Caco-2 (cell line): Measurements from ENCODE around the gene RAD51B. TPM values are rescaled to one million over a fixed set of nuclear protein-coding genes. Genes with fewer than 3 reads are reported as not detected.
A peak's percentile ranks its signal among the peaks of the same experiment; 100 is the strongest.

Experiments used
- BruUV-seq: library from RNA; stranded (reverse); fragments of 400-500 nt; replicated peaks from 2 replicates; lab custom pipeline; 2021; lab: Mats Ljungman, UMichigan
- CTCF ChIA-PET: fragments of 300-600 bp; sonication (Branson Sonifier 250); formaldehyde crosslinking; loops from one replicate; lab custom pipeline; 2022; ENCODE audit warnings: antibody characterized with exemption; lab: Charles Lee
- POLR2A ChIA-PET: fragments of 300-600 bp; sonication (Branson Sonifier 250); formaldehyde crosslinking; loops from one replicate; lab custom pipeline; 2022; ENCODE audit warnings: antibody characterized with exemption; lab: Charles Lee
- DNase-seq, 2 experiments: peaks; one replicate each; pipeline versions ENCODE4 v3.0.0 to v3.0.0-alpha.2; 2020 to 2022
- H3K27me3 ChIP-seq: replicated peaks from 2 replicates; pipeline ENCODE4 v1.6.0; 2011; ENCODE audit warnings: low read length; ENCODE audit not compliant: control insufficient read depth, insufficient read depth
- H3K36me3 ChIP-seq: 2 replicates; pipeline ENCODE4 v1.5.1; 2011; ENCODE audit warnings: low read length; ENCODE audit not compliant: control insufficient read depth, insufficient read depth
- H3K4me1 ChIP-seq: fragments of 250-450 bp; sonication (Bioruptor Pico); 2 replicates; pipeline ENCODE4 v1.5.1; 2020; ENCODE audit warnings: mild to moderate bottlenecking
- H3K4me3 ChIP-seq: 2 replicates; pipeline ENCODE4 v1.5.1; 2011; ENCODE audit warnings: low read depth, mild to moderate bottlenecking, control low read depth, low read length
- H3K9me3 ChIP-seq: fragments of 250-450 bp; sonication (Bioruptor Pico); 2 replicates; pipeline ENCODE4 v1.5.1; 2020; ENCODE audit warnings: mild to moderate bottlenecking, moderate library complexity
- H3K27ac Mint-ChIP-seq: one replicate; pipeline ENCODE4 v1.8.0; 2022; ENCODE audit warnings: mixed read lengths; ENCODE audit not compliant: unreplicated experiment
- H3K27me3 Mint-ChIP-seq: one replicate; pipeline ENCODE4 v1.8.0; 2022; ENCODE audit warnings: mixed read lengths; ENCODE audit not compliant: insufficient read depth, unreplicated experiment
- H3K36me3 Mint-ChIP-seq: one replicate; pipeline ENCODE4 v1.8.0; 2022; ENCODE audit warnings: mild to moderate bottlenecking, mixed read lengths; ENCODE audit not compliant: insufficient read depth, unreplicated experiment
- H3K4me1 Mint-ChIP-seq: one replicate; pipeline ENCODE4 v1.8.0; 2022; ENCODE audit warnings: low read depth, mixed read lengths; ENCODE audit not compliant: unreplicated experiment
- H3K4me3 Mint-ChIP-seq: one replicate; pipeline ENCODE4 v1.8.0; 2022; ENCODE audit warnings: mild to moderate bottlenecking, moderate library complexity, mixed read lengths; ENCODE audit not compliant: unreplicated experiment
- H3K9me3 Mint-ChIP-seq: one replicate; pipeline ENCODE4 v1.8.0; 2022; ENCODE audit warnings: mixed read lengths; ENCODE audit not compliant: unreplicated experiment
- intact Hi-C: fragments of 100-400 bp; cut with micrococcal nuclease; formaldehyde crosslinking; loops from one replicate; pipeline ENCODE4 v1.10.0; 2022; ENCODE audit not compliant: unreplicated experiment
- total RNA-seq: library from RNA; stranded (reverse); gene quantifications from 2 replicates; pipeline ENCODE4 v1.2.3, GENCODE V29; 2022
- TF ChIP-seq, protein P1 (sequence below), 2 experiments: fragments of 200-600 bp in 1 of 2; IDR thresholded peaks; 1 replicate in 1 of 2; 2 replicates in 1 of 2; pipeline versions ENCODE4 v1.5.1 to v1.8.0; 2011 to 2022; ENCODE audit warnings: antibody characterized with exemption in 1 of 2, control low read depth in 1 of 2, inconsistent platforms in 1 of 2, low read depth in 1 of 2, low read length in 1 of 2, mild to moderate bottlenecking in 1 of 2, moderate library complexity in 1 of 2; ENCODE audit not compliant: insufficient read depth in 1 of 2, severe bottlenecking in 1 of 2, unreplicated experiment in 1 of 2

RAD51B gene
- total RNA-seq, 1 experiment from 2014 or later: 16.7 TPM

DNA sequence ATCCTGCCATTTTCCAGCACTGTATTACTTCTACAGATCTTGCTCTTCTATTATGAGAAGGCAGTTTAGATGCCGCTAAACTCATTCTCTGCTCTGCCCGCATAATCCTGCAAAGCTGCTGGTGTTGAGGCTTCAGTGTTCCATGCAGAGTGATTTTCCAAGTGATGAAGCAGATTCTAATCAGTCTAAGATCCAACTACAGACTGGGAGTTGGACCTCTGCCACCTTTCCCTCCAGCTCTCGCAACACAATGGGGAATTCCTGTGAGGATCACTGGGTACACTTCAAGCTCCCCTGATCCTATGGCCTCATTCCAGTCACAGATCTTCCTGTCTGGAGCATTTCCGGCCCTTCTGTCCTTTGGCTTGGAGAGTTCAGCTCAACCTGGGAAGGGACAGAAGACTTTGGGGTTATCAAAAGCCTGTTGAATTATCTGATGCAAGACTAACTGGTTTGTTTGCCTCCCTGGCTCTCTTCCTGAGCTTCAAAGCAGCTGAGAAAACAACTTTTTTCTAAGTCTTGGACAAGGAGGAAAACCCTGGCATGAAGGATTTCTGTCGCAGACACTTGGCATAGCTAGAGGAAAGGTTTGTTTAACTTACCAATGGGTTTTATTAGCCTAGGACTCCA, 639.4 kb downstream of the RAD51B start:
- Mint-ChIP-seq H3K27ac (peak overlapping the region; percentile 84), H3K9me3 (peaks cover 13% of the 10 kb centered on the region), H3K36me3 (no peaks in the 10 kb centered on the region), H3K4me3 (peak overlapping the region; percentile 36), H3K27me3 (no peaks in the 10 kb centered on the region), H3K4me1 (peaks cover 27% of the 10 kb centered on the region)
- TF ChIP-seq, protein P1, sequence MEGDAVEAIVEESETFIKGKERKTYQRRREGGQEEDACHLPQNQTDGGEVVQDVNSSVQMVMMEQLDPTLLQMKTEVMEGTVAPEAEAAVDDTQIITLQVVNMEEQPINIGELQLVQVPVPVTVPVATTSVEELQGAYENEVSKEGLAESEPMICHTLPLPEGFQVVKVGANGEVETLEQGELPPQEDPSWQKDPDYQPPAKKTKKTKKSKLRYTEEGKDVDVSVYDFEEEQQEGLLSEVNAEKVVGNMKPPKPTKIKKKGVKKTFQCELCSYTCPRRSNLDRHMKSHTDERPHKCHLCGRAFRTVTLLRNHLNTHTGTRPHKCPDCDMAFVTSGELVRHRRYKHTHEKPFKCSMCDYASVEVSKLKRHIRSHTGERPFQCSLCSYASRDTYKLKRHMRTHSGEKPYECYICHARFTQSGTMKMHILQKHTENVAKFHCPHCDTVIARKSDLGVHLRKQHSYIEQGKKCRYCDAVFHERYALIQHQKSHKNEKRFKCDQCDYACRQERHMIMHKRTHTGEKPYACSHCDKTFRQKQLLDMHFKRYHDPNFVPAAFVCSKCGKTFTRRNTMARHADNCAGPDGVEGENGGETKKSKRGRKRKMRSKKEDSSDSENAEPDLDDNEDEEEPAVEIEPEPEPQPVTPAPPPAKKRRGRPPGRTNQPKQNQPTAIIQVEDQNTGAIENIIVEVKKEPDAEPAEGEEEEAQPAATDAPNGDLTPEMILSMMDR (IDR thresholded peaks at IDR 0.05; ENCODE audit: insufficient read depth in 1 of 2, low read depth in 1 of 2, low read length in 1 of 2, severe bottlenecking in 1 of 2, unreplicated experiment in 1 of 2): no peak
- H3K27me3 ChIP-seq: no peaks in the 10 kb centered on the region
- 0 out of 2 replicates have a peak, but pooled peaks cover 4% of the 10 kb centered on the region for H3K9me3 ChIP-seq
- H3K4me3 ChIP-seq: no peak overlapping the region
- peak; percentile 67 to 87 for DNase-seq
- H3K36me3 ChIP-seq: no peaks in the 10 kb centered on the region
- ChIA-PET CTCF (no interaction called here), POLR2A (interaction anchor here (0.6 to 1.1 kb wide), 4 partner anchors 10 to 332 kb away, joined by 3 to 6 read pairs (median 3); no protein-coding TSS in a partner anchor)
- intact Hi-C loops: loop anchor here (1.0 kb wide), 1 partner anchor 20 kb away; no protein-coding TSS in a partner anchor
- BruUV-seq: no TSS peak
- H3K4me1 ChIP-seq: peaks cover 20% of the 10 kb centered on the region

DNA sequence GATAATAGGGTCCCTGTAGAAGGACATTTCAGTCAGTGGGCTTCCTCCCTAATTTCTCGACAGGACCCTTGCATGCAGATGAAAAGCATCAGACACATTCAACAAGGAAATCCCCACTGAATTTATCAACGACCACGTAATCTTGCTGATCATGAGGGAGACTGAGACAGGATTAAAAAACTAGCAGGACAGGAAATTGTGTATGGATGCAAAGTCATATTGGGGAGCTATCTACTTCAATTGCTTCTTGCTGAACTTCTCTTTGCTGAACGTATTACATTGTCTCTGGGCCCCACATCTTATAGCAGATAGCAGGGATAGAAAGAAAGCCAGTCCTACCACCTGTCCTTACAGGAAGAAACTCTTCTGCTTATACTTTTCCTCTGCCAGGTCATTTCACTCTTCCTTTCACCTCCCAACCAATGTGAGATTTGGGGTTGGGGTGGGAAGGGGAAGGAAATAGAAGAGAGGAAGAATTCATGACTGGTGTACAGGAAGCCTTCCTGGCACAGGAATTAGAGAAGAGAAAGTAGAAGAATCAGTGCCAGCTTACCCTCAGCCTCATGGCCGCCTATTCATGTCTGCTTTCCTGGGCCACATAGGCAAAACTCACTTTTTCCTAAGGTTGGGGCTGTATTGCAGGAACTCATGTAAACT, 640.0 kb downstream of the RAD51B start:
- POLR2A ChIA-PET: interaction anchor here (0.6 to 1.1 kb wide), 3 partner anchors 10 to 332 kb away, joined by 3 to 6 read pairs (median 3); no protein-coding TSS in a partner anchor
- Histone ChIP-seq H3K4me3 (no peak overlapping the region), H3K36me3 (no peaks in the 10 kb centered on the region), H3K27me3 (no peaks in the 10 kb centered on the region), H3K4me1 (peaks cover 25% of the 10 kb centered on the region), H3K9me3 (0 out of 2 replicates have a peak, but pooled peaks cover 4% of the 10 kb centered on the region)
- intact Hi-C loops: loop anchor here (1.0 kb wide), 1 partner anchor 20 kb away; no protein-coding TSS in a partner anchor
- H3K27me3 Mint-ChIP-seq: no peaks in the 10 kb centered on the region
- peaks cover 19% of the 10 kb centered on the region for H3K9me3 Mint-ChIP-seq
- BruUV-seq: no TSS peak
- H3K36me3 Mint-ChIP-seq: no peaks in the 10 kb centered on the region
- H3K27ac Mint-ChIP-seq: peak overlapping the region; percentile 84
- DNase-seq: no peak
- peaks cover 27% of the 10 kb centered on the region for H3K4me1 Mint-ChIP-seq
- H3K4me3 Mint-ChIP-seq: no peak overlapping the region
- TF ChIP-seq, protein P1 (IDR thresholded peaks at IDR 0.05; ENCODE audit: insufficient read depth in 1 of 2, low read depth in 1 of 2, low read length in 1 of 2, severe bottlenecking in 1 of 2, unreplicated experiment in 1 of 2): no peak
- CTCF ChIA-PET: no interaction called here

DNA sequence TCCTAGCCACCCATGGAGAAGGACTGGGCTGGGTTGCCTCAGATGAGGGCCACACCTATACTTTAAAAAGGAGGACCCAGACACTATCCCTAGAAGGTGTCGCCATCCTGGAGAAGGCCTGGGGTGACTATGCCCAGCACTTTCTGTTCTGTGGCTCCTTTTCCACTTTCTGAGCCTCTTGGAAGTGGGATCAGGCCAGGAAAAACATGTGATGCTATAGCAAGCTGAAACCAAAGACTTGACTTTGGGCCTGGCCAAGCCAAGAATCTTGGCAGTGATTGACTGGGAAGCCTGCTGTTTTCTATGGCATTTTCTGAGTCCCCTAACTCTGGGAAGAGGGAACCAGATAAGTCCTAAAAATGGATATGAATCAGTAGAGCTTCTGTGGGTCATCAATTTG, 641.0 kb downstream of the RAD51B start:
- no peak overlapping the region for H3K4me3 Mint-ChIP-seq
- ChIA-PET POLR2A (interaction anchor here (0.7 kb wide), 1 partner anchor 333 kb away, joined by 7 read pairs; no protein-coding TSS in a partner anchor), CTCF (no interaction called here)

More for the DNA sequence above, 641.0 kb downstream of the RAD51B start:
- Mint-ChIP-seq H3K9me3 (peaks cover 18% of the 10 kb centered on the region), H3K4me1 (peaks cover 34% of the 10 kb centered on the region), H3K27me3 (no peaks in the 10 kb centered on the region), H3K36me3 (no peaks in the 10 kb centered on the region), H3K27ac (no peak overlapping the region)
- Histone ChIP-seq H3K4me3 (no peak overlapping the region), H3K36me3 (no peaks in the 10 kb centered on the region), H3K27me3 (no peaks in the 10 kb centered on the region), H3K9me3 (no peaks in the 10 kb centered on the region), H3K4me1 (peaks cover 31% of the 10 kb centered on the region)
- TF ChIP-seq, protein P1 (IDR thresholded peaks at IDR 0.05; ENCODE audit: insufficient read depth in 1 of 2, low read depth in 1 of 2, low read length in 1 of 2, severe bottlenecking in 1 of 2, unreplicated experiment in 1 of 2): no peak
- DNase-seq: no peak
- no TSS peak for BruUV-seq
- intact Hi-C loops: no loop called here
